GM19438 (cell line): ENCODE measurements around the gene LSM11.

ENCODE experiments used
- ATAC-seq: cut with Tn5 transposase; IDR thresholded peaks from one replicate; pipeline ENCODE4 v1.9.1; 2021; ENCODE audit warnings: low read depth; ENCODE audit not compliant: unreplicated experiment

LSM11 gene

GRCh38 chr5:157732596-157733262, 10.8 kb upstream of the LSM11 start:
- no peak for ATAC-seq

- ATAC-seq = no peak
These were observed 9.1 kb upstream of the LSM11 start for GRCh38 chr5:157734436-157734835.

DNA sequence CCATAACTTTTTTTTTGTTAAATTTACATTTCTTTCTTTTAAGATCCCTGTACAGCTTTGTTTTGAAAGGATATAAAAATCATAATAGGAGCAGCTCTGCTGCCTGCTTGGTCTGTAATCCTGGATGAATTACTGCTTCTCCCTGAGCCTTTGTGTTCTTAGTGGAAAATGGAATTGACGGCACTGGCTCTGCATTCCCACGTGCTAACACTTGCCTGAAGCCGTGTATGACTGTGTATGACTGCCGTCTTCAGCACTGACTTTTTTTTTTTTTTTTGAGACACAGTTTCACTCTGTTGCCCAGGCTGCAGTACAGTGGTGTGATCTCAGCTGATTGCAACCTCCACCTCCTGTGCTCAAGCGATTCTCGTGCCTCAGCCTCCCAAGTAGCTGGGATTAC, 7.5 kb upstream of the LSM11 start:
- no peak for ATAC-seq

GRCh38 chr5:157739388-157740228, 3.9 kb upstream of the LSM11 start:
- ATAC-seq = no peak

DNA sequence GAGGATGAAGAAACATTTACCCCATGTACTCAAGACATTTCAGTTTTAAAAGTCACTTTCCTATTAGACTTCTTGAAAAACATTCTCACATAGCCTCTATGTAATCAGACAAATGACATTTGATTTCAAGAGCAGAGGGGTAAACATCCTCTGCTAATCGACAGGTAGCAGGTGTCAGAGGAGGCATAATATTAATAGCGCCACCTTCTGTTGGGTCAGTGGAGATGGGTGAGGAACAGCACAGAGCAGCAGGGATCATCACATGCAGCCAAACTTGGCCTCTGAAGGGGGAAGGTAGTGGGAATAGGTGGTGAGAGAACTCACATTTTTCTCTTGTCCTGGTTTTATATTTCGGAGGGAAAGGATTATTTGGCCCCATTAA, 3.3 kb upstream of the LSM11 start:
- no peak for ATAC-seq

DNA sequence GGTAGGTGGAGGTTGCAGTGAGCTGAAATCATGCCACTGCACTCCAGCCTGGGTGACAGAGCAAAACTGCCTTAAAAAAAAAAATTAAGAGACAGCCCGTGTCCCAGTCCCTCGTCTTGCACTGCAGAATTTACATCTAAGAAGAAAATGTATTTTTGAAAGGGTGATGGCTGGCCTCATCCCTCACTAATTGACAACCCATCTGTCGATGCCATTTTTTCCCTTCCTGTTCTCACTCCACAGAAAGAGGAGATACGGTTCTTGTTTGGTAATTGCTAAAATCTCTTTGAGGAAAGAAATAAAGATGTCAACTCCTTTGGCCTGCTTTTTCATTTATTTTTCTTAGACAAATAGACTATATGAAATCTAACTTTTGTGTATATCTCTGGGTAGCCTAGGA, 2.4 kb upstream of the LSM11 start:
- no peak for ATAC-seq

DNA sequence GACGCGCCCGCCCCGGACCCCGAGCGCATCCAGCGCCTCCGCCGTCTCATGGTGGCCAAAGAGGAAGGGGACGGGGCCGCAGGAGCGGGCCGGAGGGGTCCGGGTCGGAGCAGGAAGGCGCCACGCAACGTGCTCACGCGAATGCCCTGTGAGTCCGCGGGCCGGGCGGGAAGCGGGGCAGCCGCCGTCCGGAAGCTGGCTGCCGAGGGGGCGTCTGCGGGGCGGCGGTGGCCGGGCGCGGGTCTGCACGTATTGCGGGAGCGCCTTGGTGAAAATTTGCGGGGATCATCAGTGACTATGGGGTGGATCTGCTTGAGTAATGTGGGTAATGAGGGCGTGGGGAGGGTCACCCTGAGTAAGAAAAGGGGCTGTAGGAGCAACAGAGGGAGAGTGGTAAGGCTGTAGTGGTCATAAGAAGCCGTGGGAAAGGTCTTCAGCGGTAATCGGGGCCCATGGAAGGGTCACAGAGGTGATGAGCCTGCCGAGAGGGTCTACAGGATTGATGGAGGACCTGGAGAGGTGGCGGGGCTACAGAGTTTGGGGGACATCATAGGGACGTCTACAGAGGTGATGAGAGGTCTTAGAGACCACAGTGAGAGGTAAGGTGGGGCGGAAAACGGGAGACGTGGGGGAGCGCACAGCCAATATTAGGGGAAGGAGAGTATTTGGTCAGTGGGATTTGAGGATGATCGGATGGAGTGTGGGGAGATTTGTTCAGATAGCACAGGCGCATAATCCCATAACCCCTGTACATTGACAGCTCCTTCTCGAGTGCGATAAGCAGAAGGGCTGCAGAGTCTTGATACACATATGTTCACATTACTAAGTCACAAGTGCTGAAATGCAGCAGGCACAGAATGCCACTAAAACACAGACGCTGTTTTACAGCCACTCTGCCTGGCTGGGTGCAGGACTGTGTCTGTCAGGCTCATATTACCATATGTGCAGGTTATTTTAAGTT, 819 bp downstream of the LSM11 start:
- peak; percentile 41 for ATAC-seq

- no peak for ATAC-seq
These were observed 1.5 kb downstream of the LSM11 start for GRCh38 chr5:157745041-157745456.

DNA sequence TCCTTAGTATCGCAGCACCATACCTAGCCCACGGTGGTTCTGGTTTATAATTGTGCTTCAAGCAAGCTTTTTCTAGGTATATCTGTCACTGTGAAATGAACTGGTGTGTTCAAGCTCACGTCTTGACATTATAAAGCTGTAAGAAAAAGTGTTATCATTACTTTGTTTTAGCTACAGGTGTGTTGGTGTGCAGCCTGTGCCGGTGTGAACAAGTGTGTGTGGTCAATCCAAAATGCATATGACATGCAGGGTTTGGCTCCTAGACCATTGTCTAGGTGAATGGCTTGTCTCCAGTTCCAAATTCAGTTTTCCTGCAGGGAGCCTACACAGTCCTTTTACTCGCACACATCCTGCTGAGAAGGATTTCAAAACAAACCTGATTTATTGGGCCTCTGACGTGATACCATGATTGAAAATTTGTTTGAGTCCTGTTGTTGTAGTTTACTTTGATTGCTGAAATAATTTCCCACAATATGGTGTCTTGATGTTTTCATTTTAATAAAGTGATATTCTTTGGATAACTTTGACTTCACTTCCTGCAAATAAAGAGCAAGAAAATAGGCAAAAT, 3.7 kb downstream of the LSM11 start:
- no peak for ATAC-seq

- no peak for ATAC-seq
These were observed 4.5 kb downstream of the LSM11 start for GRCh38 chr5:157747766-157748700.

- ATAC-seq = no peak
These were observed 5.4 kb downstream of the LSM11 start for GRCh38 chr5:157748760-157749461.

GRCh38 chr5:157749462-157749799, 5.9 kb downstream of the LSM11 start:
- ATAC-seq = no peak

GRCh38 chr5:157750320-157750719, 6.8 kb downstream of the LSM11 start:
- ATAC-seq = no peak

DNA sequence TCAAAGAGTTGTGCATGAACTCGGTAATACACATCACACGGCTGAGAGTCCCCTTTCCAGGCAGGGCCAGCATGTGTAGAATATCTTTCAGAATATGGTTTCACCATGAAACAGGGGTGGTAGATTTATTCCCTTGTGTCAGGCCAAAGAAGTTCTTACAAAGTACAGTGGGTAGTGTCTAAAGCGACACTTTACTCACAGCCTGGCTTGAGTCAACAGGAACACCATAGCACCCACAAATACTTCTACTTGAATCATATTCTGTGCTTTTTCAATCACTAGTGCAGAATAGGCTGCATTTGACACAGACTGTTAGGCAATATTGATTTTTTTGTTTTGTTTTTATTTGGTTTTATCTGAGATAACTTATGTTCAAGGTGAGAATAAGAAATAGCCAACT, 12.6 kb downstream of the LSM11 start:
- no peak for ATAC-seq

DNA sequence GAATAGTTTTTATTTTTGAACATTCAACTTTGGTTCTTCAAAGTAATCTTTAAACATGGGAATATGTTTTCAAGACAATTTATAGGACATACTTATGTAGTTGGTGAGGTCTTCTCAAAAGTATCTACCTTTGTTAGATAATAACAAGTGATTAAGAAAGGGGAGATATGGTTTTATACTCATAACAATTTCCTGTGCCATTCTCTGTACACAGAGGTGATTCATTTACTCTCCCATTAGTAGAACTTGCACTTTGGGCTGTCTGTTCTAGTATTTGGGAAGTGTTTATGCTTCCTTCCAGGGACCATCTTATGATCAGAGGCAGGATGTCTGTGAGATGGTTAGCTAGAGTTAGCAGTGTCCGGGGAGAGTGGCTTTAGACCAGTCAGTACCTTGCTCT, 15.2 kb downstream of the LSM11 start:
- no peak for ATAC-seq

- ATAC-seq = peak; percentile 92
These were observed 18.4 kb downstream of the LSM11 start for GRCh38 chr5:157761690-157762621.

DNA sequence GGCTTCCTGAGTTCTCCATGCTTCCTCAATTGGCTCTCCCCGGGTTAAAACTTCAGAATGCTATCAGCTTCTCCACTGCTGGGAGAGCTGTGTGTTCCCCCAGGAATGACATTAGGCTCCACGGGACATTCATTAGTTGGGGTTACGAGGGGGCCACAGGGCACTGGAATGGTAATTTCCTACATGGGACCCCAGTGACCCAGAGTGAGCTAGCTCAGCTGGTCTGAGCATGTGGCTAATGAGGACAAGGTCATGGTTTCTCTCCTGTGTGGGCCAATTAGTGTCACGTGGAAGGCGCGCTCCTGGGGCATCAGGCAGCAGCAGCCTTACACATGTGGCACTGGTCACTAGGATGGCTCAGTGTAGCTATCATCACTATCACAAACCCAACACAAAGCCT, 21.0 kb downstream of the LSM11 start:
- ATAC-seq = no peak

DNA sequence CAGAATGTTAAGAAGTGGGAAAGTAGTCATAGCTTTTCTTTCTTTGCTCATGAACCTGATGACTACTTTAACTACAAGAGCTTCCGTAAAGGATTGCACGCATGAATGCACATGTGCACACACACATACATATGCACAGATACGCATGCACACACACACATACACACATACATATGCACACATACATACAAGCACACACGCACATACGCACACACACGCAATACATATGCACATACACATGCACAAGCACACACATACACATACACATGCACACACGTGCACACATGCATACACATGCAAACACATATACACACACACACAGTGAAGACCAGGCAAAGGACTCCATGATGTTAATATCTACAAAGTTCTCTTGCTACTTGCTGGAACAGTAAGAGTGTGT, 22.9 kb downstream of the LSM11 start:
- no peak for ATAC-seq
